OCI-LY1 (cell line): ENCODE measurements around the gene FBXL17.

Experiments
- H2AFZ ChIP-seq: fragments of 200-600 bp; sonication (generic), shearing (Covaris generic); 2 replicates; pipeline ENCODE4 v1.6.0; 2014; ENCODE audit warnings: antibody characterized with exemption, mild to moderate bottlenecking, low read length
- H3F3A ChIP-seq: fragments of 200-600 bp; sonication (generic), shearing (Covaris generic); 2 replicates; pipeline ENCODE4 v1.6.0; 2014; ENCODE audit warnings: mild to moderate bottlenecking, antibody characterized with exemption, low read length, moderate library complexity; ENCODE audit not compliant: insufficient read depth
- H3K27ac ChIP-seq: fragments of 200-600 bp; sonication (generic); 2 replicates; pipeline ENCODE4 v1.5.1; 2014; ENCODE audit warnings: low read length, mixed run types, mild to moderate bottlenecking, low read depth; ENCODE audit not compliant: poor library complexity, severe bottlenecking
- H3K27me3 ChIP-seq: fragments of 200-600 bp; sonication (generic); 2 replicates; pipeline ENCODE4 v1.6.0; 2014; ENCODE audit warnings: antibody characterized with exemption, mild to moderate bottlenecking, low read length, moderate library complexity; ENCODE audit not compliant: insufficient read depth
- H3K36me3 ChIP-seq: fragments of 200-600 bp; sonication (generic); 2 replicates; pipeline ENCODE4 v1.6.1; 2014; ENCODE audit warnings: mild to moderate bottlenecking, antibody characterized with exemption, low read length, moderate library complexity, mixed read lengths; ENCODE audit not compliant: insufficient read depth
- H3K4me1 ChIP-seq: fragments of 200-600 bp; sonication (generic); 2 replicates; pipeline ENCODE4 v1.5.1; 2014; ENCODE audit warnings: mild to moderate bottlenecking, low read length, moderate library complexity; ENCODE audit not compliant: insufficient read depth, severe bottlenecking
- H3K4me2 ChIP-seq: fragments of 200-600 bp; sonication (generic), shearing (Covaris generic); 2 replicates; pipeline ENCODE4 v1.6.1; 2014; ENCODE audit warnings: low read length
- H3K4me3 ChIP-seq: fragments of 200-600 bp; sonication (generic); 2 replicates; pipeline ENCODE4 v1.5.1; 2014; ENCODE audit warnings: low read length, low read depth, mild to moderate bottlenecking, mixed read lengths; ENCODE audit not compliant: poor library complexity, severe bottlenecking
- H3K79me2 ChIP-seq: fragments of 200-600 bp; shearing (Covaris generic); 2 replicates; pipeline ENCODE4 v1.6.1; 2016; ENCODE audit warnings: mixed run types, low read length, mixed read lengths; ENCODE audit not compliant: insufficient read depth
- H3K9ac ChIP-seq: fragments of 200-600 bp; sonication (generic), shearing (Covaris generic); 2 replicates; pipeline ENCODE4 v1.6.1; 2014; ENCODE audit warnings: mild to moderate bottlenecking, low read length, mixed read lengths
- H3K9me2 ChIP-seq: fragments of 200-600 bp; sonication (generic), shearing (Covaris generic); 2 replicates; pipeline ENCODE4 v1.6.1; 2014; ENCODE audit warnings: low read depth, mild to moderate bottlenecking, low read length, mixed read lengths
- H3K9me3 ChIP-seq: fragments of 200-600 bp; shearing (Covaris generic); 2 replicates; pipeline ENCODE4 v1.6.1; 2014; ENCODE audit warnings: low read length, mixed read lengths
- H4K20me1 ChIP-seq: fragments of 200-600 bp; sonication (generic), shearing (Covaris generic); 2 replicates; pipeline ENCODE4 v1.6.0; 2016; ENCODE audit warnings: mild to moderate bottlenecking, low read length; ENCODE audit not compliant: insufficient read depth
- CTCF ChIP-seq: fragments of 200-600 bp; sonication (generic), shearing (Covaris generic); IDR thresholded peaks from 2 replicates; pipeline ENCODE4 v1.5.1; 2017; ENCODE audit warnings: mild to moderate bottlenecking, antibody characterized with exemption, low read length, moderate library complexity, mixed read lengths
- EZH2 ChIP-seq: fragments of 200-600 bp; sonication (generic), shearing (Covaris generic); IDR thresholded peaks from 2 replicates; pipeline ENCODE4 v1.8.0; 2017; ENCODE audit warnings: borderline replicate concordance, mixed run types, mild to moderate bottlenecking, antibody characterized with exemption, low read length, moderate library complexity, mixed read lengths

The FBXL17 gene

GRCh38 chr5:108024986-108025385, 356.9 kb downstream of the FBXL17 start:
- H3K9ac ChIP-seq: no peak overlapping the region
- H3K9me3 ChIP-seq: no peaks in the 10 kb centered on the region
- H3K79me2 ChIP-seq: no peaks in the 10 kb centered on the region
- no peak overlapping the region for H3K4me3 ChIP-seq
- no peak overlapping the region for H2AFZ ChIP-seq
- H3F3A ChIP-seq: no peaks in the 10 kb centered on the region
- no peaks in the 10 kb centered on the region for H3K9me2 ChIP-seq
- H3K36me3 ChIP-seq: no peaks in the 10 kb centered on the region
- no peak for TF ChIP-seq EZH2
- no peak for TF ChIP-seq CTCF
- no peaks in the 10 kb centered on the region for H4K20me1 ChIP-seq
- no peak overlapping the region for H3K27ac ChIP-seq
- no peak overlapping the region for H3K4me2 ChIP-seq
- no peaks in the 10 kb centered on the region for H3K27me3 ChIP-seq
- no peaks in the 10 kb centered on the region for H3K4me1 ChIP-seq

GRCh38 chr5:108016101-108016500, 365.8 kb downstream of the FBXL17 start:
- H3K4me1 ChIP-seq: no peaks in the 10 kb centered on the region
- no peak overlapping the region for H2AFZ ChIP-seq
- H3K4me3 ChIP-seq: no peak overlapping the region
- H3K9me3 ChIP-seq: no peaks in the 10 kb centered on the region
- no peaks in the 10 kb centered on the region for H3F3A ChIP-seq
- H3K27ac ChIP-seq: no peak overlapping the region
- H3K27me3 ChIP-seq: no peaks in the 10 kb centered on the region
- H3K36me3 ChIP-seq: no peaks in the 10 kb centered on the region
- no peak overlapping the region for H3K4me2 ChIP-seq
- TF ChIP-seq EZH2: no peak
- no peak for TF ChIP-seq CTCF
- H3K79me2 ChIP-seq: no peaks in the 10 kb centered on the region
- H3K9ac ChIP-seq: no peak overlapping the region
- no peaks in the 10 kb centered on the region for H3K9me2 ChIP-seq
- no peaks in the 10 kb centered on the region for H4K20me1 ChIP-seq

GRCh38 chr5:108006791-108007190, 375.1 kb downstream of the FBXL17 start:
- H3K9ac ChIP-seq: no peak overlapping the region
- TF ChIP-seq CTCF (no peak), EZH2 (no peak)
- peaks cover 6% of the 10 kb centered on the region for H3K4me1 ChIP-seq
- no peaks in the 10 kb centered on the region for H3K9me3 ChIP-seq
- H3F3A ChIP-seq: no peaks in the 10 kb centered on the region
- no peaks in the 10 kb centered on the region for H3K36me3 ChIP-seq
- no peaks in the 10 kb centered on the region for H4K20me1 ChIP-seq
- H3K27me3 ChIP-seq: no peaks in the 10 kb centered on the region
- no peak overlapping the region for H3K4me2 ChIP-seq
- H3K4me3 ChIP-seq: no peak overlapping the region
- H2AFZ ChIP-seq: no peak overlapping the region
- no peaks in the 10 kb centered on the region for H3K9me2 ChIP-seq
- H3K79me2 ChIP-seq: no peaks in the 10 kb centered on the region
- H3K27ac ChIP-seq: no peak overlapping the region
